ENCODE results near the gene ECHS1. TPM values are rescaled to one million over a fixed set of nuclear protein-coding genes. Genes with fewer than 3 reads are reported as not detected.

Gene ECHS1
- polyA plus RNA-seq, 3 donors, result 34.6 to 102 (median 85.1) TPM

- H3K27me3 Mint-ChIP-seq (ENCODE audit: low read depth in 3 of 3), result peaks cover 0 to 6% (median 2%) of the 10 kb centered on the region in 3 donors
- H3K4me1 ChIP-seq (ENCODE audit: control insufficient read depth in 1 of 2, insufficient read depth in 2 of 2, low read length in 2 of 2), result peaks cover 11 to 20% of the 10 kb centered on the region in 2 donors
- H3K27ac ChIP-seq (ENCODE audit: low read depth in 1 of 2, low read length in 2 of 2), result no peak overlapping the region
- H2AFZ ChIP-seq (ENCODE audit: insufficient read depth, low read depth, low read length, poor library complexity, severe bottlenecking), result no peak overlapping the region
- intact Hi-C loops (cut with micrococcal nuclease), result no loop called here
- no peaks in the 10 kb centered on the region for H3K27me3 ChIP-seq (ENCODE audit: control insufficient read depth in 2 of 2, insufficient read depth in 2 of 2, low read length in 2 of 2)
- H3K4me1 Mint-ChIP-seq, result peaks cover 12% of the 10 kb centered on the region
- H3K4me2 ChIP-seq (replicated peaks; ENCODE audit: extremely low read depth, low read length, poor library complexity, severe bottlenecking), result no peak overlapping the region
- no peak for DNase-seq
- H3K36me3 ChIP-seq (replicated peaks in 1 of 2; ENCODE audit: control insufficient read depth in 1 of 2, insufficient read depth in 2 of 2, low read length in 2 of 2), result peaks cover 16 to 25% of the 10 kb centered on the region in 2 donors
- peaks cover 3% of the 10 kb centered on the region for H3K79me2 ChIP-seq (ENCODE audit: insufficient read depth, low read length)
- TF ChIP-seq CTCF (IDR thresholded peaks at IDR 0.05), result no peak
- H3K9ac ChIP-seq (ENCODE audit: insufficient read depth, low read length, poor library complexity, severe bottlenecking), result no peak overlapping the region
- peaks cover 20 to 24% of the 10 kb centered on the region in 2 donors for H3K36me3 Mint-ChIP-seq
- no peak overlapping the region for H3K4me3 Mint-ChIP-seq
- no peak overlapping the region for H3K4me3 ChIP-seq (replicated peaks in 1 of 3; ENCODE audit: low read depth in 2 of 3, low read length in 3 of 3)
- no peaks in the 10 kb centered on the region for H3K9me3 ChIP-seq (replicated peaks in 1 of 2; ENCODE audit: control insufficient read depth in 1 of 2, insufficient read depth in 1 of 2, low read length in 2 of 2)
- H3K27ac Mint-ChIP-seq, result peak overlapping the region in 1 of 7 donors; percentile 57
- 90% methylated on average over 36 of the region's 41 CpGs for WGBS (ENCODE audit: insufficient coverage)
- peaks cover 0 to 1% (median 0%) of the 10 kb centered on the region in 7 donors for H3K9me3 Mint-ChIP-seq
- peaks cover 28% of the 10 kb centered on the region for H4K20me1 ChIP-seq (ENCODE audit: insufficient read depth, low read length)
These were observed 14.8 kb downstream of the ECHS1 start for GRCh38 chr10:133358162-133358924.

- peak within 1 kb of the TSS; percentile 78 for H3K9ac ChIP-seq (ENCODE audit: insufficient read depth, low read length, poor library complexity, severe bottlenecking)
- H3K27me3 Mint-ChIP-seq (ENCODE audit: low read depth in 3 of 3), result peaks cover 0 to 6% (median 0%) of the 10 kb centered on the region in 3 donors
- peaks cover 3% of the 10 kb centered on the region for H3K79me2 ChIP-seq (ENCODE audit: insufficient read depth, low read length)
- peaks cover 30% of the 10 kb centered on the region for H4K20me1 ChIP-seq (ENCODE audit: insufficient read depth, low read length)
- under 1% methylated on average over 61 of the region's 83 CpGs for WGBS (ENCODE audit: insufficient coverage)
- H3K9me3 Mint-ChIP-seq, result peaks cover 0 to 1% (median 0%) of the 10 kb centered on the region in 7 donors
- H3K27me3 ChIP-seq (ENCODE audit: control insufficient read depth in 2 of 2, insufficient read depth in 2 of 2, low read length in 2 of 2), result no peaks in the 10 kb centered on the region
- peak within 1 kb of the TSS in 3 of 7 donors; percentile 50 to 57 (median 50) for H3K27ac Mint-ChIP-seq
- peak within 1 kb of the TSS; percentile 63 to 77 (median 69) for H3K4me3 ChIP-seq (replicated peaks in 1 of 3; ENCODE audit: low read depth in 2 of 3, low read length in 3 of 3)
- peaks cover 8 to 17% of the 10 kb centered on the region in 2 donors for H3K36me3 ChIP-seq (replicated peaks in 1 of 2; ENCODE audit: control insufficient read depth in 1 of 2, insufficient read depth in 2 of 2, low read length in 2 of 2)
- H2AFZ ChIP-seq (ENCODE audit: insufficient read depth, low read depth, low read length, poor library complexity, severe bottlenecking), result peak within 1 kb of the TSS; percentile 83
- H3K4me1 ChIP-seq (ENCODE audit: control insufficient read depth in 1 of 2, insufficient read depth in 2 of 2, low read length in 2 of 2), result peaks cover 11 to 20% of the 10 kb centered on the region in 2 donors
- peaks cover 13 to 16% of the 10 kb centered on the region in 2 donors for H3K36me3 Mint-ChIP-seq
- H3K4me2 ChIP-seq (replicated peaks; ENCODE audit: extremely low read depth, low read length, poor library complexity, severe bottlenecking), result peak within 1 kb of the TSS; percentile 92
- DNase-seq, result peak; percentile 68 to 77 (median 70)
- peaks cover 12% of the 10 kb centered on the region for H3K4me1 Mint-ChIP-seq
- intact Hi-C loops (cut with micrococcal nuclease), result no loop called here
- peak within 1 kb of the TSS in 1 of 2 donors; percentile 62 for H3K27ac ChIP-seq (ENCODE audit: low read depth in 1 of 2, low read length in 2 of 2)
- no peaks in the 10 kb centered on the region for H3K9me3 ChIP-seq (replicated peaks in 1 of 2; ENCODE audit: control insufficient read depth in 1 of 2, insufficient read depth in 1 of 2, low read length in 2 of 2)
- H3K4me3 Mint-ChIP-seq, result peak within 1 kb of the TSS; percentile 77 to 87
- TF ChIP-seq CTCF (IDR thresholded peaks at IDR 0.05), result no peak
These were observed 15.6 kb downstream of the ECHS1 start, which contains the start of gene FUOM for GRCh38 chr10:133357285-133358161. Gene FUOM, minus strand, starts transcription at chr10:133358019. Its CDS starts 12 bp downstream, at chr10:133358007.

Data from CD14-positive monocyte (primary cell).